Posterior vena cava (tissue), 2 donors: ENCODE data around the gene LRBA. TPM values are rescaled to one million over a fixed set of nuclear protein-coding genes. Genes with fewer than 3 reads are reported as not detected.
"Not testable (repeated sequence)": the region's sequence is repeated elsewhere in the genome, so short reads cannot be mapped to it uniquely, and the experiment has no call there.

Experiments
- DNase-seq: peaks from one replicate; pipeline ENCODE4 v3.0.0-alpha.2; 2020; ENCODE audit warnings: low spot score
- intact Hi-C, 2 donors: fragments of 100-400 bp; cut with DNase I; formaldehyde crosslinking; loops; one replicate each; pipeline versions ENCODE4 v1.14.1 to v1.14.2; 2022 to 2023
- total RNA-seq, 2 donors: library from RNA; stranded (reverse); fragmentation: NEBNext Ultra II Directional; extraction: Animal tissue kit (Norgen Biotek cat#: 25700); gene quantifications; one replicate each; pipeline ENCODE4 v1.2.1, GENCODE V29; 2021
- donor health status: DM: yes; HTN: yes; CAD: no.
- donor health status: DM: yes; HTN: yes; CAD: no.

The LRBA gene
- total RNA-seq, 2 donors from 2014 or later, result 21.0 to 23.0 TPM

DNA sequence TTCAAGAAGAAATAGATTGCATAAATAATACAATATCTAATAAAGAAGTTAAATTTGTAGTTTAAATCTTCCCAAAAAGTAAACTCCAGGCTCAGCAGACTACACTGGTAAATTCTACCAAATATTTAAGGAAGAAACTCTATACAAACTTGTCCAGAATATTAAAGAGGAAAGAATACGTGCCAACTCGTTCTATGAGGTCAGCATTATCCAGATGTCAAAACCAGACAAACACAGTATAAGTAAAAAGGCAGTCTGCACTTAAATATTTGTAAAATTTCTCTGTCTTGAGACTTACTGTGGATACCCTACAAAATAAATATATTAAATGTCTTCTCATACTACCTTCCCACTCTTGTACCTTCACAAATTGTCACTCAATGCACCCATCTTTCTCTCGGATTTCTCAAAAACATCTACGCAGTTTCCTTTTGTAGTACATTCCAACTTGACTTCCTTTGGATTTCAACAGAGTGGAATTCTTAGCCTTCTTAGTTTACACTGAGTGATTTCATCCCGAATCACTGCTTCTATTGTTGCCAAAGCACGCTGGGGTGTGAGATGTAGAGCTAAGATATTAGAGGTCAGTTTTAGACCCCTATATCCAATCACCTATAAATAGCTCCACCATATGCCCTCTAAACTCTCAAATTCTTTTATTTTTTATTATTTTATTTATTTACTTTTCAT is 504.8 kb downstream of the LRBA start:
- DNase-seq, result no peak
- intact Hi-C loops, result no loop called here

GRCh38 chr4:150507656-150508055 is 507.4 kb downstream of the LRBA start:
- DNase-seq, intact Hi-C loops: not testable (repeated sequence)

DNA sequence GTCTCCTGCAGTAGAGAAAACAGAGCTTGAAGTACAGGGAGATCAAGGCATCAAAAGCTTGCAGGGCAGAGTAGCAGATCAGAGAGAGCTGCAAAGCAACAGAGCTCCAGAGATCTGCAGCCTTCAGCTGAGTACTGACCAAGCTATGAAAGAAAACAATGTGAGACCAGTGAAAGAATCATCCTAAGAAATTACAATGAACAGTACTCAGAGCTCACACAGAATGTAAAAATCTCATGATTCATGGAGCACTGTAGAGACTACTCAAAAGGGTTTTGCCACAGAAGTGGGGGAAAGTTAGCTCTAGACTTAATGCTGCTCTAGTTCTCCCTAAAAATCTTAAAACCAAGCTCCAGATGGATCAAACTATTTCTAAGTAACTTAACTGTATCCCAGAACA is 513.1 kb downstream of the LRBA start:
- no peak for DNase-seq
- intact Hi-C loops, result no loop called here

- no peak for DNase-seq
- intact Hi-C loops, result no loop called here
These were observed 513.9 kb downstream of the LRBA start for GRCh38 chr4:150501009-150501727.

- DNase-seq, result no peak
- intact Hi-C loops, result no loop called here
These were observed 517.5 kb downstream of the LRBA start for GRCh38 chr4:150497612-150498011.

DNA sequence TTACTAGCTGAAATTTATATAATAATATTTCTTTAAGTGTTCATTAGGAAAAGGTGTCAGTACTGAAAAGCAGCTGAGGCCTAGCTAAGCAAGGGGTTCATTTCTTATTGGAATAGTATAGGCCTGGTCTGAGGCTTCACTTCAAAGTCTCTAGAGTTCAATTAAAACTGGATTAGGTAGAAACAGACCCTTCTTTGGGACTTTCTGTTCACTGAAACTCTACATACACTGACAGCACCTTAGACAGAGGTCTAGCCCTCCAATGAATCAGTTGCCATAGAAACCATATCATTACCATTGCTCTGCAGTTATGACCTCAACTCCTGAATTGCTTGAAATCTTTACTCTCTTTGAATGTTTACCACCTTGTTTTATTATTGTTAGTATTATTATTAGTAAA is 519.5 kb downstream of the LRBA start:
- DNase-seq, result no peak
- intact Hi-C loops, result no loop called here

DNA sequence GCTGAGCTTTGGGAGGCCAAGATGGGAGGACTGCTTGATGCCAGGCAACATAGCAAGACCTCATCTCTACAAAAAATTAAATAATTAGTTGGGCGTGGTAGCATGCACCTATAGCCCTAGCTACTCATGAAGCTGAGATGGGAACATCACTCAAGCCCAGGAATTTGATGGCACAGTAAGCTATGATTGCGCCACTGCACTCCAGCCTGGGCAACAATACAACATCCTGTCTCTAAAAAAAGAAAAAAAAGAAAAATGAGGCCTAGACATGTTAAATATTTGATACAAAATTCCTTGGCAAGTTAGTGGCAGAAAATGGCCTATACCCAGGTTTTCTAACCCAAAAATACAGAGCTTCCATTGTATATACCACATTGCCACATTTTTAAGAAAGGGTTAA is 521.2 kb downstream of the LRBA start:
- no peak for DNase-seq
- intact Hi-C loops, result no loop called here

- intact Hi-C loops, result no loop called here
- no peak for DNase-seq
These were observed 523.7 kb downstream of the LRBA start for GRCh38 chr4:150491132-150492049.

- intact Hi-C loops, result no loop called here
- DNase-seq, result no peak
These were observed 532.5 kb downstream of the LRBA start for GRCh38 chr4:150482581-150482980.

GRCh38 chr4:150479657-150480056 is 535.4 kb downstream of the LRBA start:
- intact Hi-C loops, result no loop called here
- no peak for DNase-seq

GRCh38 chr4:150477869-150478268 is 537.2 kb downstream of the LRBA start:
- intact Hi-C loops, result no loop called here
- DNase-seq, result no peak

GRCh38 chr4:150476776-150477175 is 538.3 kb downstream of the LRBA start:
- intact Hi-C loops, result no loop called here
- no peak for DNase-seq

DNA sequence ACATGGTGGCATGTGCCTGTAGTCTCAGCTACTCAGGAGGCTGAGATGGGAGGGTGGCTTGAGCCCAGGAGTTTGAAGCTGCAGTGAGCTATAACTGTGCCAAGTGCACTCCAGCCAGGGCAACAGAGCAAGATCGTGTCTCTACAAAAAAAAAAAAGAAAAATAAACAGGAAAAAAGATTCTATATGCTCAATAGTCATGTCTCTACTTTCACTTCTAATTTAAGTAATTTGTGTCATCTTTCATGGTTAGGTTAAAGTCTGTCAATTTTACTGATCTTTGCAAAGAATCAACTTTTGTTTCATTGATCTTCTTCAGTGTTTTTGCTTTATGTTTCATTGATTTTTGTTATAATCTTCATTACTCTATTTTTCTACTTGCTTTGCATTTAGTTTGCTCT is 539.3 kb downstream of the LRBA start:
- intact Hi-C loops, result loop anchor here in 1 of 2 donors (2.0 kb wide), 1 partner anchor 71 kb away; no protein-coding TSS in a partner anchor

DNA sequence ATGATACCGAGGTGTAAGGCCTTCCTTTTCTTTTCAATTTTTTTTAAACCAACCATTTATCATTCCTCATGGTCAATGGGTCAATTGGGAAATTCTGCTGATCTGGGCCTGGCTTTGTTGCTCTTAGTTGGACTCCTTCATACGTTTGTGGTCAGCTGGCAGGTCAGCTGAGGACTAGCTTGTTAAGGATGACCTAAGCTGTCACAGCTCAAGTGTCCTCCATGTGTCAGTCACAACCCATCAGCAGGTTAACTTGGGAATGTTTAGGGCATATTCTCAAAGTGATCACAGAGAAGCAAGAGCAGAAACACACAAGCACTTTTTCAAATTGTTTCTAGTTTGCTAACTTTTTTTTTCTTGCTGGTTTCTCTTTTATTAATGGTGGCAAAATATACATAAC is 550.6 kb downstream of the LRBA start:
- intact Hi-C loops, result no loop called here
- DNase-seq, result no peak

More for the DNA sequence above, 539.3 kb downstream of the LRBA start:
- no peak for DNase-seq

DNA sequence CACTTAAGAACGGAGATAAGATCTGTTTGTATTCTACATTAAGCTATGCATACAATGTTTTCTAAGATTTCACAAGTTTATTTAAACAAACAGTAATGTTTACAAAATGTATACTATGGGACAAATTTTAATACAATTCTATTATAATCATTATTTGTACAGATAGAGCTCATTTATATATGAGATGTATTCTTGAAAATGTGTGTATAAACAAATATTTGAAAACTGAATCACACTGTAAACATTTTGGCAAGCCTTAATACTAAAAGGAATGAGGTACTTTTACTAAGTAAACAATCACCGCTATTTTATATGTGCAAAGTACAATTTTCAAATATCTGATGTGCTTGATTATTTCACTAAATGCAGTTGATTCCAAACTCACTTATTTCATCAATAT is 552.3 kb downstream of the LRBA start:
- intact Hi-C loops, result no loop called here
- DNase-seq, result no peak

GRCh38 chr4:150461957-150462356 is 553.1 kb downstream of the LRBA start:
- intact Hi-C loops, result no loop called here
- DNase-seq, result no peak

DNA sequence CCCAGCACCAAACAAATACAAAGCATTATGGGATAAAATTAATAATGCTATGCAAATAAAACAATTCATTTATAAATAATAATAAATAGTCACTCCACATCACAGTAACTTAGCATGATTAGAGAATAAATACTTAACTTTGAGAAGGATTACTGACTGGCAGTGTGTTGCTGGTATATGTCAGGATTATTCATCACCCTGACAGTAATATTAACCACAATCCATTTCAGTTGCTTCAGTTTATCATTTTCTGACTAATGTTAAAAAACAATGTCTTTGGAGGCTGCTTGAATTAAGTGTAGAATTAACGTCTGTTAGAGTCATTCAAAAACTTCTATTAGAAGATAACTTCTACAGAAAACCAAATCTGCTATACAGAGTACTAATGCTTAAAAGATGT is 557.3 kb downstream of the LRBA start:
- intact Hi-C loops, result no loop called here
- DNase-seq, result no peak

DNA sequence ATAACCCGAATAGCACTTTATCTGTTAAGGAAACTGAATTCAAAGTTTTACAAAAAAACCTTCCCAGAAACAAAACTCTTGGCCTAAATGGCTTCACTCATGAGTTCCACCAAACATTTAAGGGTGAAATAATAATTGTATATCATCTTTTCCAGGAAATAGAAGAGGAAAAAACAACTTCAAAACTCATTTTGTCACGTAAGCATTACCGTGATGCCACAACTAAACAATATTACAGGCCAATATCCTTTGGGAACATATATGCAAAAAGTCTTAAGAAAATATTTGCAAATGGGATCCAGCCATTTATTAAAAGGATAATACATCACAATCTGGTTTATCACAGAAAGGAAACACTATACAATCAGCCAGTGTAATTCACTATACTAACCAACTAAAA is 563.2 kb downstream of the LRBA start:
- intact Hi-C loops, result no loop called here
- DNase-seq, result no peak

DNA sequence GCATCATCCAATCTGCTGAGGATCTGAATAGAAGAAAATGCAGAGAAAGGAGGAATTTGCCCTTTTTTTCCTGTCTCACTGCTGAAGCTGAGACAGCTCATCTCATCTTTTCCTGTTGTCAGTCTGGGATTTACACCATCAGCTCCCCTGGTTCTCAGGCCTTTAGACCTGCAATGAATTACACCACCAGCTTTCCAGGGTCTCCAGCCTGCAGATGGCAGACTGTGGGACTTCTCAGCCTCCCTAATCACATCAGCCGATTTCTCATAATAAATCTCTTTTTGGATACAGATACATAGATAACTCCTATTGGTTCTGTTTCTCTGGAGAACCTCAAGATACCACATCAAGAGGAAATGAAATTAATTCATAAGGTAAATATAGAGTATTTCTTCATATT is 567.7 kb downstream of the LRBA start:
- no peak for DNase-seq
- intact Hi-C loops, result no loop called here

DNA sequence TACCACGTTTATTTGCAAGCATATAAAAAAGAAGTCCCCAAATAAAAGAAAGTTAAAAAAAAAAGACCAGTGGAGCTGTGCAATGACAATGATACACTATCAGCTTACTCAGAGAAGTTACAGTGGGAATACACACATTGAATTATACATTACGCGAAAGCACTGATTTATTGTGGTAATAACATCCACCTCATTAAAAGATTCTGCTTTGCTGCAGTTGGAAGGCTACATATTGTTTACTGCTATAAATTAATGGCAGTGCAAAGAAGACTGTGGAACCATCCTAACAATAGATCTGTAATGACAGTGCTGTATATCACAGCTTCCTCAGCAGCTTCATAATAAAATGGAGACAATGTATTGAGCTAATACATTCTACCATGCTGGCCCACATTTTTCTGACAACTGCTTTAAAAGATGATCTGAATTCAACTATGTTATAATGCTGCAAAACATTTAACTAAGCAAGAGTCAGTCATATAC is 575.6 kb downstream of the LRBA start:
- intact Hi-C loops, result no loop called here
- no peak for DNase-seq
